ENCODE measurements around the gene CCDC87. TPM values are rescaled to one million over a fixed set of nuclear protein-coding genes. Genes with fewer than 3 reads are reported as not detected.
A peak's percentile ranks its signal among the peaks of the same experiment; 100 is the strongest.
"Not testable (repeated sequence)": the region's sequence is repeated elsewhere in the genome, so short reads cannot be mapped to it uniquely, and the experiment has no call there.

The CCDC87 gene
- total RNA-seq, 2 donors from 2014 or later, result 0.82 to 3.8 TPM

DNA sequence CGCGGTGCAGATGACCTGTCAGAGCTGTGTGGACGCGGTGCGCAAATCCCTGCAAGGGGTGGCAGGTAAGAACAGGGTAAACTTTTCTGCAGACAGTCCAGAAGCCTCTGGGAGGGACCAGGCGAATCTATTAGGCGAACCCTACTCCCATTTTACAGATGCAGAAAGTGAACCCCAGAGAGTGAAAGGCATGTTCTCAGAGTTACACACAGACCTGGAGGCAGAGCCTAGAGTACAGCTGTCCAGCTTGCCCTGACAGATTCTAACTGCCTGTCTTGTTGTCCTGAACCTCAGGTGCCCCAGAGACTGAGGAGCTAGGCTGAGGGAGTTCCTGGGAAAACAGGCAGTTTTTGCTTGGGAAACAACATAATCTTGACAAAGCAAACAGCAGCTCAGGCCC, 787 bp upstream of the CCDC87 start:
- H3K9me3 ChIP-seq, result no peaks in the 10 kb centered on the region
- H3K36me3 ChIP-seq, result no peaks in the 10 kb centered on the region
- H3K4me3 ChIP-seq, result peak overlapping the region; percentile 60 to 66
- H3K27me3 ChIP-seq (replicated peaks; ENCODE audit: insufficient read depth), result no peaks in the 10 kb centered on the region
- 66% methylated on average over 7 of the region's 7 CpGs for WGBS
- no peak for DNase-seq (ENCODE audit: low spot score)
- TF ChIP-seq POLR2A (IDR thresholded peaks at IDR 0.05) (no peak), POLR2AphosphoS5 (IDR thresholded peaks at IDR 0.05) (no peak)
- TF ChIP-seq, protein P1, sequence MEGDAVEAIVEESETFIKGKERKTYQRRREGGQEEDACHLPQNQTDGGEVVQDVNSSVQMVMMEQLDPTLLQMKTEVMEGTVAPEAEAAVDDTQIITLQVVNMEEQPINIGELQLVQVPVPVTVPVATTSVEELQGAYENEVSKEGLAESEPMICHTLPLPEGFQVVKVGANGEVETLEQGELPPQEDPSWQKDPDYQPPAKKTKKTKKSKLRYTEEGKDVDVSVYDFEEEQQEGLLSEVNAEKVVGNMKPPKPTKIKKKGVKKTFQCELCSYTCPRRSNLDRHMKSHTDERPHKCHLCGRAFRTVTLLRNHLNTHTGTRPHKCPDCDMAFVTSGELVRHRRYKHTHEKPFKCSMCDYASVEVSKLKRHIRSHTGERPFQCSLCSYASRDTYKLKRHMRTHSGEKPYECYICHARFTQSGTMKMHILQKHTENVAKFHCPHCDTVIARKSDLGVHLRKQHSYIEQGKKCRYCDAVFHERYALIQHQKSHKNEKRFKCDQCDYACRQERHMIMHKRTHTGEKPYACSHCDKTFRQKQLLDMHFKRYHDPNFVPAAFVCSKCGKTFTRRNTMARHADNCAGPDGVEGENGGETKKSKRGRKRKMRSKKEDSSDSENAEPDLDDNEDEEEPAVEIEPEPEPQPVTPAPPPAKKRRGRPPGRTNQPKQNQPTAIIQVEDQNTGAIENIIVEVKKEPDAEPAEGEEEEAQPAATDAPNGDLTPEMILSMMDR (IDR thresholded peaks at IDR 0.05), result no peak
- peak overlapping the region in 1 of 2 donors; percentile 80 for H3K27ac ChIP-seq
- intact Hi-C loops (cut with DNase I), result loop anchor here (5.0 kb wide), 1 partner anchor 84 kb away; the partner anchor contains the start of gene RBM4B
- H3K4me1 ChIP-seq (replicated peaks), result peaks cover 8% of the 10 kb centered on the region

GRCh38 chr11:66593303-66593635, 406 bp upstream of the CCDC87 start:
- Histone ChIP-seq H3K36me3 (no peaks in the 10 kb centered on the region), H3K4me3 (peak overlapping the region; percentile 60 to 66), H3K27me3 (replicated peaks; ENCODE audit: insufficient read depth) (no peaks in the 10 kb centered on the region), H3K27ac (peak overlapping the region; percentile 80 to 83), H3K4me1 (replicated peaks) (peaks cover 8% of the 10 kb centered on the region), H3K9me3 (no peaks in the 10 kb centered on the region)
- TF ChIP-seq, protein P1 (IDR thresholded peaks at IDR 0.05), result no peak
- TF ChIP-seq POLR2AphosphoS5 (IDR thresholded peaks at IDR 0.05), result no peak
- TF ChIP-seq POLR2A (IDR thresholded peaks at IDR 0.05), result no peak
- intact Hi-C loops (cut with DNase I), result loop anchor here (5.0 kb wide), 1 partner anchor 84 kb away; the partner anchor contains the start of gene RBM4B
- no peak for DNase-seq (ENCODE audit: low spot score)
- 10% methylated on average over 12 of the region's 12 CpGs for WGBS

- DNase-seq (ENCODE audit: low spot score), result no peak
- Histone ChIP-seq H3K4me3 (no peak overlapping the region), H3K27me3 (replicated peaks; ENCODE audit: insufficient read depth) (no peaks in the 10 kb centered on the region), H3K4me1 (replicated peaks) (peaks cover 8% of the 10 kb centered on the region), H3K36me3 (no peaks in the 10 kb centered on the region), H3K9me3 (no peaks in the 10 kb centered on the region), H3K27ac (no peak overlapping the region)
- intact Hi-C loops (cut with DNase I), result loop anchor here (5.0 kb wide), 1 partner anchor 86 kb away; the partner anchor contains the start of gene RBM4B
- TF ChIP-seq, protein P1 (IDR thresholded peaks at IDR 0.05), result no peak
- no peak for TF ChIP-seq POLR2AphosphoS5 (IDR thresholded peaks at IDR 0.05)
- no peak for TF ChIP-seq POLR2A (IDR thresholded peaks at IDR 0.05)
- 92% methylated on average over 2 of the region's 2 CpGs for WGBS
Observed at GRCh38 chr11:66591175-66591574, 1.7 kb downstream of the CCDC87 start.

- H3K27ac ChIP-seq, result no peak overlapping the region
- WGBS, result 96% methylated on average over 7 of the region's 7 CpGs
- intact Hi-C loops (cut with DNase I), result loop anchor here (5.0 kb wide), 1 partner anchor 87 kb away; the partner anchor contains the start of gene RBM4B
- no peaks in the 10 kb centered on the region for H3K27me3 ChIP-seq (replicated peaks; ENCODE audit: insufficient read depth)
- H3K4me1 ChIP-seq (replicated peaks), result peaks cover 7% of the 10 kb centered on the region
- TF ChIP-seq, protein P1 (IDR thresholded peaks at IDR 0.05), result no peak
- no peak for TF ChIP-seq POLR2AphosphoS5 (IDR thresholded peaks at IDR 0.05)
- no peak for TF ChIP-seq POLR2A (IDR thresholded peaks at IDR 0.05)
- no peaks in the 10 kb centered on the region for H3K36me3 ChIP-seq
- DNase-seq (ENCODE audit: low spot score), result no peak
- H3K4me3 ChIP-seq, result no peak overlapping the region
- no peaks in the 10 kb centered on the region for H3K9me3 ChIP-seq
Observed at GRCh38 chr11:66589996-66590675, 2.7 kb downstream of the CCDC87 start.

DNA sequence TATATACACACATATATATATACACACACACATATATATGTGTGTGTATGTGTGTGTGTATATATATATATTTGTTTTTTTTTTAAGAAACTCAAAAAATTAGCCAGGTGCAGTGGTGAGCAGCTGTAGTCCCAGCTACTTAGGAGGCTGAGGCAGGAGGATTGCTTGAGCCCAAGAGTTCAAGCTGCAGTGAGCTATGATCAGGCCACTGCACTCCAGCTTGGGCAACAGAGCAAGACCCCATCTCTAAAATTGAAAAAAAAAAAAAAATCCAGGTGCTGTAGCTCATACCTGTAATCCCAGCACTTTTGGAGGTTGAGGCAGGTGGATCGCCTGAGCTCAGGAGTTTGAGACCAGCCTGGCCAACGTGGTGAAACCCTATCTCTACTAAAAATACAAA, 3.5 kb downstream of the CCDC87 start:
- DNase-seq (ENCODE audit: low spot score); H3K4me3 ChIP-seq; H3K4me1 ChIP-seq (replicated peaks); H3K27me3 ChIP-seq (replicated peaks; ENCODE audit: insufficient read depth); H3K27ac ChIP-seq; H3K36me3 ChIP-seq; intact Hi-C loops (cut with DNase I); H3K9me3 ChIP-seq: not testable (repeated sequence)
- WGBS, result 70% methylated on average over 2 of the region's 2 CpGs
